Right ventricle myocardium inferior (tissue), 1 donor: ENCODE measurements around the gene PLCB4. TPM values are rescaled to one million over a fixed set of nuclear protein-coding genes. Genes with fewer than 3 reads are reported as not detected.
A peak's percentile ranks its signal among the peaks of the same experiment; 100 is the strongest.
"Not testable (repeated sequence)": the region's sequence is repeated elsewhere in the genome, so short reads cannot be mapped to it uniquely, and the experiment has no call there.

Source experiments
- ATAC-seq: fragments of 200-7000 bp; cut with Tn5 transposase; one replicate; pipeline ENCODE4 v1.9.1; 2020; ENCODE audit warnings: mild to moderate bottlenecking, moderate library complexity
- DNase-seq: peaks from one replicate; pipeline ENCODE4 v3.0.0; 2021; ENCODE audit errors: missing footprints
- intact Hi-C: fragments of 100-400 bp; cut with DNase I; formaldehyde crosslinking; loops from one replicate; pipeline ENCODE4 v1.11.0; 2022
- total RNA-seq: library from RNA; stranded (reverse); fragmentation: NEBNext Ultra II Directional; extraction: Animal tissue kit (Norgen Biotek cat#: 25700); gene quantifications from one replicate; pipeline ENCODE4 v1.2.1, GENCODE V29; 2021
- donor health status: DM: no; HTN: yes; CAD: no; lungs with severe emphysema.

Gene PLCB4
- total RNA-seq, 1 donor from 2014 or later = 27.7 TPM

DNA sequence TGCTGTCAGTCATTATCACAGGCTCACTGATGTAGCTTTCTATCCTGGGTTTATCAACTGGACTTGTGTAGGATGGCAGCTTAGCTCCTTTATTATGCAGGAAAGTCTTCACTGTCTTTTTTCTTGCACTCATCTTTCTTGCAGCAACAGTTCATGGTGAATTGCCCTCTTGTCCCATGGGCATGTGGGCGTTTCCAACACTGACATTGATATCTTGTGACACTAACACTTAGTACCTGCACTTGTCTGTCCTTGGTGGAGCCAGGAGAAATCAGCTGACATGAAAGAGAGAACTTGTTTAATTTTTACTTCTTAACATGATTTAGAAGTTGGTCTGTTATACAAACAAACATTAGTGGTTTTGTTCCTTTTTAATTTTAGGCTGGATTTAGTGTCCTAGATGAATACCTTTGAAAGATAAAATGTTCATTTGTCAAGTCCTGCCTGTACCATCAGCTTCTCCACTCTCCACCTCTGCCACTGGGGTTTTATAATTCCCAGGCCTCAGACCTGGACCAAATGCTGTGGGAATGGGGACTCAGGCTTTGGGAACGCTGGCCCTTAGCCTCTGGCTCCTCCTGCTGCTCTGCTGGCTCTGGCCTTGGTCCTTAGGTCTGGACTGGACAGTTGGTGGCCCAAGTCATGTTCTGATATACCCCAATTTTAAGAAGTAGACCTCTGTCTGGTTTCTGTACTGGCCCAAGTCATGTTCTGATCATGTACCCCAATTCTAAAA is 284.5 kb downstream of the PLCB4 start:
- no peak for DNase-seq
- peak; percentile 13 for ATAC-seq
- intact Hi-C loops = loop anchor here (5.0 kb wide), 3 partner anchors 96 to 281 kb away; no protein-coding TSS in a partner anchor

DNA sequence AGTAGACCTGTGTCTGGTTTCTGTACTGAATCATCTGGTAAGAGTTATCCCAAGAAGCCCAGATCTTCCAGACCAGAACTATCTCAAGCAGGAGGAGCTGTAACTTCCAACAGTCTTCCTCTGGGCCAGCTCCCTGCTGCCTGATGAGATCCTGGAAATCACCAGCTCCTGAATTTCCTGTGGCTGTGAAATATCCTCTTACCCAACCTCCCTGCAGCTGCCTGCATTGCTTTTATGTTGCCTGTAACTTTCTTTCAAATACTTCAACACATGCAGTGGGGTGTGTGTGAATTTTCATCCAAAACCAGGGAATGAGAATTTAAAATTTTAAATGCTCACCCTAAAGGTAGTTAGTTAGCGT is 285.0 kb downstream of the PLCB4 start:
- no peak for DNase-seq
- intact Hi-C loops = loop anchor here (5.0 kb wide), 3 partner anchors 97 to 282 kb away; no protein-coding TSS in a partner anchor
- ATAC-seq = peak; percentile 16

DNA sequence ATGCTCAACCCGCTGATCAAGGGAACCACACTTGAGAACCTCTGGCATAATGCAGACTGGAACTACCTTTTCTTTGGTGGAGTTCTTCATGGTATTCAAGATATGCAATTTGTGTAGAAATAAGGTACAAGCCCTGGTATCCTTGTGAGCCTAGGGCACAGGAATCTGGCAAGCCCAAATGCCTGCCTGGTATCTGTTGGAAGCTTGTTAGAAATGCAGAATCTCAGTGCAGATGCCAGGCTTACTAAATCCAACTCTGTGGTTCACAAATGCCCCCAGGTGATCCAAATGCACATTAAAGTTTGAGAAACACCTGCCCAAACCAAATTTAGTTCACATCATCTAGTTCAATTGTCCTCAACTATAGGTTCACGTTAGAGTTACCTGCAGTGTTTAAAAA is 285.7 kb downstream of the PLCB4 start:
- intact Hi-C loops = loop anchor here (5.0 kb wide), 3 partner anchors 97 to 282 kb away; no protein-coding TSS in a partner anchor
- ATAC-seq (peak; percentile 54), DNase-seq (no peak)

DNA sequence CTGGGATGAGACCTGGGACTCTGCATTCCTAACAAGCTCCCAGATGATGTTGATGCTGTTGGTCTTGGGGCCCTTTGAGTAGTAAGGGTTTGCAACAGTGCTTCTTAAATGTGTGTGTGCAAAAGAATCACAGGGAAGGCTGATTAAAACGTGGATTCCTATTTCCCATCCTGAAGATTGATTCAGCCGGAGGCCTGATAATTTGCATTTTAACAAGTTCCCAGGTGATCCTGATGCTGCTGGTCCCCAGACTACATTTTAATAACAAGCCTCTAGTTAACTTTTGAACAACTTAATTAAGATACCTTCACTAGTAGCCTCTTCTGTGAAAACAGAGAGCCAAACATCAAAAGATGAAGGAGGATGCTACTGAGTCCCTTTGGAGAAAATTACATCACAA is 289.1 kb downstream of the PLCB4 start:
- ATAC-seq = no peak
- intact Hi-C loops = loop anchor here (2.0 kb wide), 1 partner anchor 503 kb away; no protein-coding TSS in a partner anchor
- DNase-seq = no peak

DNA sequence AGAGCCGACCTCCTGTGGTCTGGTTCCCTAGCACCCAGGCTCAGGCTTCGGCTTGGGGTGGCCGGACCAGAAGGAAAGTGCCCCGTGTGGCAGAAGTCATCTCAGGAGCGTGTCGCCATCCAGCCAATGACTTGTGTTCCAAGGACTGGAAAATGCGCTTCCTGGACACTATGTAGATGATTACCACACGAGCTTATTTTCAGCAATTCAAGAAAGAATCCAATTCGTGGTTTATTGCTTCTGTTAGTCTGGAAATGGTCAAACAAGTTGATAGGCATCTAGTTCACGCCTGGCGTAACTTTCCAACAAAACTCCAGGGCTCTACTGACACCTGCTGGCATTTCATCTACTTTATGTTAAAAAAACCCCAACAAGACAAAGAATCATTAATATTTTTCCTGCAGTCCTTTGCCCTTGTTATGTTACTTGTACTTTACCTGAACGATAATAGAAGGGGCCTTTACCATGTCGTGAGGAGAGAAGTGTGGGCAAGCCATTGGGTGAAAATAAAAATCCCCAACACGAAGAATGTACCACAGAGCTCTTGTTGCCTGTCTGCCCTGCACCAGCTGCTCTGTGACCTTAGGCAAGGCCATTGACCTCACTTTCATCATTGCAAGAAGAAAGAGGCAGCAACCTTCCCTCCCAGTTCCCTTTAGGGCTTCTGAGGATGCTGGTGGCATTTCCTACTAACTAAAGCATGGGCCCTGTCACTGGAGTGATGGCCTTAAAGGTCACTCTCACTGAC is 290.8 kb downstream of the PLCB4 start:
- intact Hi-C loops = loop anchor here (1.0 to 2.0 kb wide), 2 partner anchors 505 to 569 kb away; no protein-coding TSS in a partner anchor
- DNase-seq = no peak
- ATAC-seq = peak; percentile 46

DNA sequence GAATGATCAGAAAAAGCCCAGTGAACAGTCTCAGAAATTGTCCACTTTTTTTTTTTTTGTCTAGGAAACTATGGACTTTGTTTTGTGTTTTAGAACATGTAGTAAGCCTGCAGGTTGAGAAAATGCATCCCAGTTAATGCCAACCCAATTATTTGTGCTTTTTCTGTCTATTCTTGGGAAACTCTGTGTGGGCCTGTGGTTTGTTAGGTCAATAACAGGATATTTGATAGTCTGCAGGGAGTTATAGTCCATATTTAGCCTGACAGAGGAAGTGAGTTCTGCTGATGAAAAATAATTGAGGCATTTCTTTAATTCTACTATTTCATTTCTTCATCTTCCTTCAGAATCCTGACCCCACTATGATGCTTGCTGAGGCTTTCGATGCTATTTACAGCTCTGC is 291.5 kb downstream of the PLCB4 start:
- intact Hi-C loops = no loop called here
- ATAC-seq (no peak), DNase-seq (no peak)

DNA sequence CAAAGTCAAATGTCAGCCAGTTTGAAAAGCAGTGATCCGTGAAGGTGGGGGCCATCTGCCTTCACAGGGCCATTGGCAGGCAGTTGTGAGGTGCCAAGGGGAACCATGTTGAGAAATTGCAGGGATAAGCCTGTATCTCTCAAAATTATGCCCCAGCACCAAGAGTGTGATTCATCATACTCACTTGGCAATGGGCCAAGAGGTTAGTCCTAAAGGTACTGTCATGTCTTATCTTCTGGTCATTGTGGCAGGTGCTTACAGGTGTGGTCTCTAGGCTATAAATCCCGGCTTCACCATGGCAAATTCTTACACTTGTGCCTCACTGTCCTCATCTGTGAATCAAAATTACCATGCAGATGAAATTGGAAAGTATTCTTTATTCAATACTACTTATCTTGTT is 294.8 kb downstream of the PLCB4 start:
- intact Hi-C loops = no loop called here
- ATAC-seq (no peak), DNase-seq (no peak)

DNA sequence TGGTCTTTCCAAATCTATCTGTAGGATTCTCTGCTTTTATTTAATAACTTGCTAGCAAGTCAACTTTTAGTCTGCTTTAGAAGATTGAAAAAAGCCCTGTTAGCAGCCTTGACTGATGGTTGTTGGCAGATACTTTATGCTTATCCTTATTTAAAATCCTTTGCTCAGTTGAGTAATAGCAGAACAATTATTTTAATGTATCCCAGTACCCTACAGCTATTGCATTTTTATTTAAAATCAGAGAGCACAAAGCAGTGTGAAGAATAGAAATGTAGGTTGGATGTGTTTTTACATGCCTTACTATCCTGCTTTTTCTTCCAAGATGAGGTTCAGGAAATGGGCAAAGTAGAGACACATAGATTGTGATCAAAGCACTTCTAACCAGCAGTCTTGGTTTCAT is 298.4 kb downstream of the PLCB4 start:
- DNase-seq = no peak
- no peak for ATAC-seq
- intact Hi-C loops = no loop called here

DNA sequence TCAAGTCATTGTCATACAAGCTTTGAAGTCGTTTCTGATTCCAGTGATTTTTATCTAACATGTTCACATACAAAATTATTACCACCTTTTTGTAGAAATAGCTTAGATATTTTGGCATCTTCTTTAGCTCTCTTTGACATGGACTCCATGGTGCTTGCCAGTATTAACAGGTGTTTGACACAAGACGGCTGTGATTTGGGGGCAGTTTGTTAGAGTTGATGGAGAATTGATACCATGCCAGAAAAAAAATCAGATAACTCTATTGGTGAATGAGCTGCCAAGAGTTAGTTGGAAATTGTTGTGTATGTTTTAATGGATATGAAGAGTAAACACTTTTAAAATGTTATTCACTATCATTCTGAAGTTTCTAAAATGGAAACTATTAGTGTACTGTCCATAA is 298.9 kb downstream of the PLCB4 start:
- ATAC-seq (no peak), DNase-seq (no peak)
- intact Hi-C loops = no loop called here

DNA sequence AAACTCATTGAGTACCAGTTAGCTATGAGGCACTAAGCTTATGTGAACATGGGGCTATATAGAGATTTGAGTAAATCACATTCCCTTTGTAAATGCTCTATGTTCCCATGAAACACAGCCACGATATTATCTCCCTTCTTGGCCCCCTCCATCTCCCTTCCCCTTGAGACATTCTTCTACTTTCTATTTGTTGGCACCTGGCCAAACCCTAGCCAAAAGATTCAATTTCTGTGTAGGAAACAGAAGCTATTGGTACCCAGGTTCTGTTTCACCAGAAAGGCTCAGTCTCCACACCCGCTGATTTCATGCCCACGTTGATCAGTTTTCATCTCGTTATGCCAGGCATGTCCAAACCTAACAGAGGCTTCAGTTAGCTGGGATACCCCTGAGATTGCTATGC is 300.0 kb downstream of the PLCB4 start:
- intact Hi-C loops = no loop called here
- ATAC-seq (no peak), DNase-seq (no peak)

DNA sequence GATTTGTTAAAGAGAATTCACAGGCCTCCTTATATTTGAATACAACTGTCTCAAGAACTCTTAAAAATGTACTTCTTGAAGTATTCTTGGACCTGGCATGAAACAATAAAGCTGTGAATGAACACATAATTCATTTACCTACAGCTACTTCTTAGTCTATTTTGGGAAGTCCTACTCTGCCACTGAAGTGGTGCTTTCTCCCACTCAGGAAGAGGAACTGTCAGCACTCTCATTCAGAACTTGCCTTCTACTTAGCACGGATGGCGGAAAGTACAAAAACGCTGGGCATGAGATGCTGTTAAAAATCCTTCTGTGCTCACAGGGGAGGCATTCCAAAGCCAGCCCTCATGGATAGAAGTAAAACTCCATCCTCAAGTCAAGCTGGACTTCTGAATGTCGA is 300.7 kb downstream of the PLCB4 start:
- intact Hi-C loops = no loop called here
- ATAC-seq = no peak
- DNase-seq = no peak

DNA sequence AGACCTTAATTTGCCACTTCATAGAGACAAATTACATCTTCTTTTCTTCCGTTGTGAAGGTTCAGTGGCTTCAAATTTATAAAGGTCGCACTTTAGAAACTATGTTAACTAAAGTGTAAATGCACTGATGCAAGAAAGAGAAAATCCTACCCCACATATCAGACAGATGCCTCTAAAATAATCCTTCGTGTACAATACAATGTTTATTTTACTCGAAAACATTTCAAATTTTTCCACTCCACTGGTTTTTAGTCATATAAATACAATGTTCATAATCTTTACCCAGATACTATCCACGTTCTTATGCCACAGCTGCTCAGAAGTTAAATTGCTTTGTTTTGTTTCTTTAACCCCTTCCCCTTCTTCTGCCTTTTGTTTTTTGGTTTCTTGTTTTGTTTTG is 305.2 kb downstream of the PLCB4 start:
- intact Hi-C loops = no loop called here
- no peak for ATAC-seq

DNA sequence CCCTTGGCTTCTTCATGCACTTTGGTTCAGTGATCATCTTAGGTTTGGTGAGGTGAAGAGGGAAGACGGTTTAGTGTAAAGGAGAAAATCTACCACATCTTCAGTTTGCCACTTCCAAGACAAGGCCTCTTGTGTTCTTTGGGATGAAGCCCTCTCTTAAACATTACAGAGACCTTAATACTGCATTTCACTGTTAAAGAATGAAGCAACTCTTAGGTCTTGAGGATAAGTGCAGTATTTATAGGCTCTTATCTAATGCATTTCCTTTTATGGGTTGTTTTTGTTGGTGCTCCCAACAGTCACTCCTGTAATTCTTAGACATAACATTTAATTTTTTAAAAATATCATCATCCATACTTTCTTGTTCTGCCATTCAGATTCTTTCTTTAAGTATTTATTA is 305.6 kb downstream of the PLCB4 start:
- intact Hi-C loops = no loop called here

More for the DNA sequence above, 305.2 kb downstream of the PLCB4 start:
- no peak for DNase-seq

DNA sequence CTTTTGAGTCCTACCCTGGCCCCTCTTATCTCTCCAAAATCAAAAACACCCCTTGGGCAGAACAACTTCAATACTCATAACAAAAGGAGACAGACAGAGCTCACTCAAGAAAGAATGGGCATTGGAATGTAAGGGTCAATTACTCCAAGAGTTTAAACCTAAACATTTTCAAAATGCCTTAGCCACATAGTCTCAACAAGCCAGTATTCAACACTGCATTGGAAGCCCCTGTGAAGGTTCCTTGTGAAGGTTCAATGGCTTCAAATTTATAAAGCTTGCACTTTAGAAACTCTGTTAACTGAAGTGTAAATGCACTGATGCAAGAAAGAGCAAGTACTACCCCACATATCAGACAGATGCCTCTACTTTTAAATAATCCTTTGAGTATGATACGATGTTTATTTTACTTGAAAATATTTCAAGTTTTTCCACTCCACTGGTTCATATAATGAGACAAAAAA is 306.4 kb downstream of the PLCB4 start:
- ATAC-seq (no peak), DNase-seq (no peak)
- intact Hi-C loops = no loop called here

More for the DNA sequence above, 305.6 kb downstream of the PLCB4 start:
- no peak for DNase-seq
- ATAC-seq = no peak

DNA sequence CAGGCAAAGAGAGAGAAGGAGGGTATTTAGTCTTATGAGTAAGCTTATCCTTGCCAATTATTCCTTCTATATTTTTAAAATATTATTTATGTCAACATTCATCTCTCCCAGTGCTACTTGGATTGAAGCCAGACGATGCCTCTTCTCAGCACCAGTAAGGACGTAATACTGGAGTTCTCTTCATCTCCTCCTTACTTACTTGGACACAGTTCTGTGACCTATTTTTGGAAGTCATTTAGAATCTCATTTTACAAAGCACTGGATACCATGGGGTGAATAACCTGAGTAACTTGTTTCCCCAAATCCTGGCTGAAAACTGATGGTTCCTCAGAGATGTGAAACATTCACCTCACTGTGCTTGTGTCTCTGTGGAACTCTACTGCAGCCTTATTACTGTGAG is 308.1 kb downstream of the PLCB4 start:
- ATAC-seq (no peak), DNase-seq (no peak)
- intact Hi-C loops = no loop called here

DNA sequence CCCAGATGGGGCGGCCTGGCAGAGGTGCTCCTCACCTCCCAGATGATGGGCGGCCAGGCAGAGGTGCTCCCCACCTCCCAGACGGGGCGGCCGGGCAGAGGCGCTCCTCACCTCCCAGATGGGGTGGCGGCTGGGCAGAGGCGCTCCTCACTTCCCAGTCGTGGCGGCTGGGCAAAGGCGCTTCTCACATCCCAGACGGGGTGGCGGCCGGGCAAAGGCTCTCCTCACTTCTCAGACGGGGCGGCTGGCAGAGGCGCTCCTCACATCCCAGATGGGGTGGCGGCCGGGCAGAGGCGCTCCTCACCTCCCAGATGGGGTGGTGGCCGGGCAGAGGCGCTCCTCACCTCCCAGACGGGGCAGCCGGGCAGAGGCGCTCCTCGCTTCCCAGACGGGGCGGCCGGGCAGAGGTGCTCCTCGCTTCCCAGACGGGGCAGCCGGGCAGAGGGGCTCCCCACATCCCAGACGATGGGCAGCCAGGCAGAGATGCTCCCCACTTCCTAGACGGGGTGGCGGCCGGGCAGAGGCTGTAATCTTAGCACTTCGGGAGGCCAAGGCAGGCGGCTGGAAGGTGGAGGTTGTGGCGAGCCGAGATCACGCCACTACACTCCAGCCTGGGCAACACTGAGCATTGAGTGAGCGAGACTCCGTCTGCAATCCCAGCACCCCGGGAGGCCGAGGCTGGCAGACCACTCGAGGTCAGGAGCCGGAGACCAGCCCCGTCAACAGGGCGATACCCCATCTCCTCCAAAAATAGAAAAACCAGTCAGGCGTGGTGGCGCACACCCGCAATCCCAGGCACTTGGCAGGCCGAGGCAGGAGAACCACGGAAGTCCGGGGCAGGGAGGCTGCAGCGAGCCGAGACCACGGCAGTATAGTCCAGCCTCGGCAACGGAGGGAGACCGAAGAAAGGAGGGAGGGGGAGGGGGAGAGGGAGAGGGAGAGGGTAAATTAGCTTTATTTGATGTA is 316.7 kb downstream of the PLCB4 start:
- DNase-seq, ATAC-seq: not testable (repeated sequence)

DNA sequence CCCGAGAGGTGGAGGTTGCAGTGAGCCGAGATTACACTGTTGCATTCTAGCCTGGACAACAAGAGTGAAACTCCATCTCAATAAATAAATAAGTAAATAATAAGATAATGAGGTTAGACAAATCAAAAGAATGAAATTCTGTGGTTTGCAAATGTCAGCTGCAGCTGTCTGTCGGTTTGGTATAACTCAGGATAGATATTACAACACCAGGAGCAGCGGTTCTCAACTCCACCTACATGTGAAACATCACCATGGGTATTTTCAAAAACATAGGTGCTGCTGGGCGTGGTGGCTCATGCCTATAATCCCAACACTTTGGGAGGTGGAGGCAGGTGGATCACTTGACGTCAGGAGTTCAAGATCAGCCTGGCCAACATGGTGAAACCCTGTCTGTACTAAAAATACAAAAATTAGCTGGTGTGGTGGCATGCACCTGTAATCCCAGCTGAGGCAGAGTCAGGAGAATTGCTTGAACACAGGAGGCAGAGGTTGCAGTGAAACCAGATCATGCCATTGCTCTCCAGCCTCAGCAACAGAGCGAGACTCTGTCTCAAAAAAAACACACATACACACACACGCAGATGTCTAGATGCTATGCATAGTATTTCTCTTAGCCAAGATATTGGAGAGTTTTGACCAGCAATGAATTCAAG is 319.4 kb downstream of the PLCB4 start:
- DNase-seq = no peak
- ATAC-seq = no peak
- intact Hi-C loops = no loop called here

More for the DNA sequence above, 316.7 kb downstream of the PLCB4 start:
- intact Hi-C loops = not testable (repeated sequence)

DNA sequence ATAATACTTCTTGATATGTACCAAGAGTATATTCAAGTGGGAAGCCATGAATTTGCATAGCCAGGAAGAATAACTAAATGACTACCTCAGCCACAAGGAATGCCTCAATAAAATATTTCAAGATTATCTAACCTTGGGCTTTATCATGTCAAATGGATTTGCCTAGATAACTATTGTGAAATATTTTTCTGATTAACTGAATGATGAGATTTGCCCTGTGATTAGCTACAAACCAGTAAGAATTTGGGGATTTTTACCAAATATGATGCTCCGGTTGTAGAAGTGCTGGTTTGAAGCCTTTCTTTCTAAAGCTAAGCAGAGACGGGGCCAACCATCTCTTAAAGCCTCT is 319.9 kb downstream of the PLCB4 start:
- DNase-seq (no peak), ATAC-seq (no peak)
- intact Hi-C loops = no loop called here
